ENCODE data around the gene FAM53B. TPM values are rescaled to one million over a fixed set of nuclear protein-coding genes. Genes with fewer than 3 reads are reported as not detected.

Gene FAM53B
- total RNA-seq, 3 donors from 2014 or later: 12.9 to 19.2 (median 18.2) TPM

GRCh38 chr10:124703372-124703771 is 40.8 kb downstream of the FAM53B start:
- ATAC-seq (no peak), DNase-seq (no peak)
- Mint-ChIP-seq H3K4me3 (no peak overlapping the region), H3K27me3 (ENCODE audit: low read depth) (no peaks in the 10 kb centered on the region), H3K36me3 (ENCODE audit: insufficient read depth) (peaks cover 13% of the 10 kb centered on the region), H3K9me3 (no peaks in the 10 kb centered on the region), H3K4me1 (ENCODE audit: low read depth) (peaks cover 99% of the 10 kb centered on the region)

GRCh38 chr10:124701881-124702656 is 42.1 kb downstream of the FAM53B start:
- H3K4me3 Mint-ChIP-seq: peak overlapping the region; percentile 40

GRCh38 chr10:124701435-124701834 is 42.7 kb downstream of the FAM53B start:
- Mint-ChIP-seq H3K9me3 (no peaks in the 10 kb centered on the region), H3K36me3 (ENCODE audit: insufficient read depth) (peaks cover 17% of the 10 kb centered on the region), H3K4me3 (no peak overlapping the region), H3K4me1 (ENCODE audit: low read depth) (peaks cover 100% of the 10 kb centered on the region), H3K27me3 (ENCODE audit: low read depth) (no peaks in the 10 kb centered on the region)
- no peak for DNase-seq
- ATAC-seq: no peak

More at GRCh38 chr10:124701881-124702656, 42.1 kb downstream of the FAM53B start:
- DNase-seq: peak; percentile 48
- peaks cover 100% of the 10 kb centered on the region for H3K4me1 Mint-ChIP-seq (ENCODE audit: low read depth)
- no peaks in the 10 kb centered on the region for H3K9me3 Mint-ChIP-seq
- H3K27me3 Mint-ChIP-seq (ENCODE audit: low read depth): no peaks in the 10 kb centered on the region
- peak; percentile 70 to 74 for ATAC-seq
- peaks cover 17% of the 10 kb centered on the region for H3K36me3 Mint-ChIP-seq (ENCODE audit: insufficient read depth)

- Mint-ChIP-seq H3K9me3 (no peaks in the 10 kb centered on the region), H3K4me1 (ENCODE audit: low read depth) (peaks cover 100% of the 10 kb centered on the region), H3K27me3 (ENCODE audit: low read depth) (no peaks in the 10 kb centered on the region), H3K4me3 (no peak overlapping the region), H3K36me3 (ENCODE audit: insufficient read depth) (peaks cover 15% of the 10 kb centered on the region)
- DNase-seq: no peak
- no peak for ATAC-seq
These were observed 43.2 kb downstream of the FAM53B start for GRCh38 chr10:124701038-124701365.

- ATAC-seq: no peak
These were observed 43.7 kb downstream of the FAM53B start for GRCh38 chr10:124700293-124701037.

DNA sequence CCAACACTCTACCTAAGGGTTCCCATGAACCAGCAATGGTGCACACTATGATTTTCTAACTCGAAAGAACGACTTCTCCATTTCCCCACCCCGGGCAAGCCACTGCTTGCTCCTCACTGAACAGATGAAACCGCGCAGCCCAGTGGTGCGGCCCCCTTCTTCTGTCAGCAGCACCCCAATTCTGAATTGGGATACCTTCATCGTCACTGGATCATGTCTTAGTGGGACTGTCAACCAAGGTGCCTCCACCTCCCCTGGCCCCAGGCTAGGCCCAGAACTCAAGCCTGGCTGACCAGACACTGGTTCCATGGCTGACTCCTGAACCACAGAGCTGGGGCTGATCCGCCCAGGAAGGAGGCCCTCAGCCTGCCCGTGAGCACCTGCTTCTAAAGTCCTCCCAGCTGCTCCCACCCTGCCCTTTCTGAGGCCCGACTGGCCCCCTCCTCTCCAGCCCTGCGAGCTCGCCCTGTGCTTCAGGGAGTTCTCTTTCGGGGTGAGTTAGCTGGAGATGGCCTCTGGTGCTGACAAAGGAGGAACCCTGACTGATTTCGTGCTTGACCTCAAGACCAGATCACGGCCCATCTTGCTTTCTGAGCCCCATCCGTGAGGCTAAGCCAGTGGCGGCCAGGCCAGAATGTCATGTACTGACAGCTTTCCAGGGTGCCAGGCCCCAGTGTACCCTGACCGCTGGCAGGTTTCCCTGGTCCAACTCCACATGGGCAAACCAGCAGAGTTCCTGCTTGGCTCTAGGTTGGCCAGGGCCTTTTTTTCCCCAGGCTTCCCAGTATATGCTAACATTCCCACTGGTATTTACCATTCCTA is 44.5 kb downstream of the FAM53B start:
- H3K36me3 Mint-ChIP-seq (ENCODE audit: insufficient read depth): peaks cover 20% of the 10 kb centered on the region
- H3K4me1 Mint-ChIP-seq (ENCODE audit: low read depth): peaks cover 100% of the 10 kb centered on the region
- H3K9me3 Mint-ChIP-seq: no peaks in the 10 kb centered on the region
- DNase-seq (no peak), ATAC-seq (no peak)
- H3K27me3 Mint-ChIP-seq (ENCODE audit: low read depth): no peaks in the 10 kb centered on the region
- H3K4me3 Mint-ChIP-seq: no peak overlapping the region

More at GRCh38 chr10:124700293-124701037, 43.7 kb downstream of the FAM53B start:
- Mint-ChIP-seq H3K9me3 (no peaks in the 10 kb centered on the region), H3K4me1 (ENCODE audit: low read depth) (peaks cover 100% of the 10 kb centered on the region), H3K4me3 (no peak overlapping the region), H3K27me3 (ENCODE audit: low read depth) (no peaks in the 10 kb centered on the region), H3K36me3 (ENCODE audit: insufficient read depth) (peaks cover 12% of the 10 kb centered on the region)
- DNase-seq: no peak

DNA sequence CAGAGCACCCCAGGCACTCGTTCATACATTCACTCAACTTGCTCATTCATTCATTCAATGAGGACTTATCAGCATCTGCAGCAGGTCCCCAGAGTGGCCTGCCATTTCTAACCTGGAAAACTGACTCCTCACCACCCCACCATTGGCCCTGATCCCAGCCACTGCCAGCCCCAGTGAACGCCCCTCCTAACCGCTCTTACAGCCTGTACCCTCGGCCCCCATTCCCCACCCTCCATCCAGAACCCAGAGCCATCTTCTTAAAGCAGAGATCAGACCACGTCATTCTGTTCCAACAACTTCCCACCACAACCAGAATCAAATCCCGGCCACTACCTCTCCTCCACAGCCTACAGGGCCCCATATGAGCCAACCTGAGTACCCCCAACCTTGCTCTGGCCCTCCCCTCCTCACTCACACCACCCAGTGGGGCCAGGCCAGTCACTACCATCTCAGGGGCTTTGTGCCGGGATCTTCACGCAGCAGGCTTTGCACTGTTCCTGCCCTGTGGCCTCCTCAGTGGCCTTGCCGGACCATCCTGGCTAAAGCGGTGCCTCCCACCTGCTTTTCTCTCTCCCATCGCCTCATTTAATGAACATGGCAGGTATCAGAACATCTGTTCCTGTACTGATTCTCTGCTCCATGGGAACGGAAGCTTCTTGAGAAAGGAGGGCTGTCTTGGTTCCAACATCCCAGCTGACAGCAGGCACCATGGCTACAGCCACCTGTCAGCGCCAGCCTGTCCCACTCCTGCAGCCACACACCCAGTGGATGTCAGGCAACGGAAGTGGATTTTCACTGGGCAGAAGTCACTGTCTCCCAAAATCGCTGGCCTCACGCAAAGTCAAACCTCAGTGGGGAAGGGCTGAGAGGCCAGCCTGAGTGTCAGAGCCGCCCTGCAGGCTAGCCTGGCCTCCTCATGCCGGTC is 45.4 kb downstream of the FAM53B start:
- no peak for DNase-seq
- H3K4me1 Mint-ChIP-seq (ENCODE audit: low read depth): peaks cover 100% of the 10 kb centered on the region
- no peak overlapping the region for H3K4me3 Mint-ChIP-seq
- peaks cover 27% of the 10 kb centered on the region for H3K36me3 Mint-ChIP-seq (ENCODE audit: insufficient read depth)
- ATAC-seq: no peak
- H3K9me3 Mint-ChIP-seq: no peaks in the 10 kb centered on the region
- H3K27me3 Mint-ChIP-seq (ENCODE audit: low read depth): no peaks in the 10 kb centered on the region

DNA sequence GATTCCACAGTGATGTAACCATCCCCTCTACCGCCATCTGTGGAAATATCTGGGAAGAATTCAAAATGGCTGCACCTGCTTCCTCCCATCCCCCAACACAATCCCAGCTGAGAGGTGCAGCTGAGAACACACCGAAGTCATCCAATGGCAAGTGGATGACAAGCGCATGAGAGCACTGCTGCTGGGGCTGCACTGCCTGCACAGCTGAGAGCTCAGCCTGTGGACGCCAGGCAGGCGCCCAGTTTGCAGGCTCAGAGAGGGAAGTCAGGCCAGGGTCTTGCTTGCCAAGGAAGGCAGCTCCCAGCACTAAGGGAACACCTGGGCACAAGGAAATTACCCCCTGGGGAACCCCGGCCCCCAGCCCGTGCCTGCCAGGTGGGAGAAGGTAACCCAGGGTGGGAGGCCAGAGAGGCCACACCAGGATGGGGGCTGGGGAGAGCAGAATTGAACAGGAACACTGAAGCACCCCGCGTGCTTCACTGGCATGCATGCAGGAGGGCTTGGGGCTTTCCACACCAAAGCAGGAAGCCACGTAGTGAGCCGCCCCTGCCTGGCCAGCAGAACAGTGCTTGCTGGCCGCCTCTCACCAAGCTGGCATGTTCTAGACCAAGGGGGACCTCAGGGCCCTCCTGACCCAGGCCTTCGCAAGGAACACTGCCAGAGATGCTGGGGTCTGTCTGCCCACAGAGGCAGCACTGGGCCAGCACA is 46.2 kb downstream of the FAM53B start:
- peaks cover 98% of the 10 kb centered on the region for H3K4me1 Mint-ChIP-seq (ENCODE audit: low read depth)
- H3K4me3 Mint-ChIP-seq: no peak overlapping the region

GRCh38 chr10:124697443-124697836 is 46.7 kb downstream of the FAM53B start:
- H3K9me3 Mint-ChIP-seq: no peaks in the 10 kb centered on the region
- H3K27me3 Mint-ChIP-seq (ENCODE audit: low read depth): no peaks in the 10 kb centered on the region
- no peak for ATAC-seq
- peaks cover 32% of the 10 kb centered on the region for H3K36me3 Mint-ChIP-seq (ENCODE audit: insufficient read depth)
- H3K4me3 Mint-ChIP-seq: peak overlapping the region; percentile 60
- peaks cover 93% of the 10 kb centered on the region for H3K4me1 Mint-ChIP-seq (ENCODE audit: low read depth)
- DNase-seq: no peak

More for the DNA sequence above, 46.2 kb downstream of the FAM53B start:
- H3K36me3 Mint-ChIP-seq (ENCODE audit: insufficient read depth): peaks cover 32% of the 10 kb centered on the region
- H3K9me3 Mint-ChIP-seq: no peaks in the 10 kb centered on the region
- H3K27me3 Mint-ChIP-seq (ENCODE audit: low read depth): no peaks in the 10 kb centered on the region
- peak; percentile 44 to 45 for ATAC-seq
- DNase-seq: peak; percentile 45

DNA sequence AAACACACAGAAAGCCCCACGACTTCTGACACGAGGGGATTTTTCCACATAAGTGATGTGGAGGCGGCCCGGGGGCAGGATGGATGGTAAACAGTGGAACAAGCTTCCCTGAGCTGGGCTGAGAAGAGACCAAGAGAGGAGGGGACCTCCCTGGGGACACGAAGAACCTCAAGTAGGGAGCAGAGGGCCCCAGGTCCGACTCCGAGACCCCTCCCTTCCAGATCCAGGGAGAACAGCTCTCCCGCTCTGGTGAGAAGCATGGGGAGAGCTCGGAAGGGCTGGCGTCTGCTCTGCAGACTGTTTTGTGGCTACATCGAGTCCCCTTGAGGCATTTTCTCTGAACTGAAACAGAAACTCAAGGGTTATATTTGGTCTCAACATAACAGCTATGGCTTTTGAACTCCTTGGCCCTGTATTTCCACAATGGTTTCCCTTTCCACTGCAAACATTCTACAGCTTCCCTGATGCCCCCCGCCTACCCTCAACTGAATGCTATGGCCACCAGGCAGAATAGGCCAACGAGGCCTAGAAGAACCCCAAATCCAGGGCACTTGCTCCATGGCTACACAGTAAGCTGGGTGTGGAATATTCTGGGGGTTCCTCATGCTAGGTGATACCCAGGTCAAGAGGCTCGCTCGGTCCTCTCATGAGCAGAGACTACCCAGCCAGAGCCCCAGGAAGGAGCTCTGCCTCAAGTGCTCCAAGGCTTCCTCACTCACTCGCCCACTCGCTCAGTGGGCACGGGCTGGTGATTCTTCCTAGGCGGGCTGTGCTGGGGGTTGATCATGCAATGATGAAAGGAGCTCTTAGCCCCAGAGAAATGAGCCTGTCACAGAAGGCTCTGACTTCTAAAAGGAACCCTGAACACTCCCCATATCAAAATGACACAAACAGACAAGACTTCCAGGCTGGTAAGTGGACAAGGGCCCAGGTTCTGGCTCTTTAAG is 47.5 kb downstream of the FAM53B start:
- Mint-ChIP-seq H3K36me3 (ENCODE audit: insufficient read depth) (peaks cover 31% of the 10 kb centered on the region), H3K4me1 (ENCODE audit: low read depth) (peaks cover 87% of the 10 kb centered on the region), H3K9me3 (no peaks in the 10 kb centered on the region), H3K4me3 (peak overlapping the region; percentile 60), H3K27me3 (ENCODE audit: low read depth) (no peaks in the 10 kb centered on the region)
- DNase-seq (peak; percentile 40), ATAC-seq (peak; percentile 72 to 77)

DNA sequence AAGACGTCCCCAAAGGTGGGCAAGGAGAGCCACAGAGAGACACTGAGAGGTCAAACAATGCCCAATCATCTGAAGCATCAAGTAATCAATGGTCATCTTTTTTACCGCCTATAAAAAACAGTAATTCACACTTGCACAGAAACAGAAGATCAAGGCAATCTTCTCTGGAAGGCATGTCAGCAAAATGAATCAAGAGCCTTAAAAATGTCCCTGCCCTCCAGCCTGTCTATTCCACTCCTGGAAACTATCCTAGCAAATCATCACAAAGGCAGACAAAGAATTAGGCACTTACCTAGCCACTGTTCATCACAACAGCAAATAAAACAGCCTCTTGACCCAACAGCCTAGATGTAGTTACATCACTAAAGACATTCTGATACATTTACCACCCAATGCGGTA is 48.9 kb downstream of the FAM53B start:
- DNase-seq (no peak), ATAC-seq (no peak)
- Mint-ChIP-seq H3K4me1 (ENCODE audit: low read depth) (peaks cover 79% of the 10 kb centered on the region), H3K27me3 (ENCODE audit: low read depth) (no peaks in the 10 kb centered on the region), H3K4me3 (peak overlapping the region; percentile 31), H3K9me3 (no peaks in the 10 kb centered on the region), H3K36me3 (ENCODE audit: insufficient read depth) (peaks cover 31% of the 10 kb centered on the region)

DNA sequence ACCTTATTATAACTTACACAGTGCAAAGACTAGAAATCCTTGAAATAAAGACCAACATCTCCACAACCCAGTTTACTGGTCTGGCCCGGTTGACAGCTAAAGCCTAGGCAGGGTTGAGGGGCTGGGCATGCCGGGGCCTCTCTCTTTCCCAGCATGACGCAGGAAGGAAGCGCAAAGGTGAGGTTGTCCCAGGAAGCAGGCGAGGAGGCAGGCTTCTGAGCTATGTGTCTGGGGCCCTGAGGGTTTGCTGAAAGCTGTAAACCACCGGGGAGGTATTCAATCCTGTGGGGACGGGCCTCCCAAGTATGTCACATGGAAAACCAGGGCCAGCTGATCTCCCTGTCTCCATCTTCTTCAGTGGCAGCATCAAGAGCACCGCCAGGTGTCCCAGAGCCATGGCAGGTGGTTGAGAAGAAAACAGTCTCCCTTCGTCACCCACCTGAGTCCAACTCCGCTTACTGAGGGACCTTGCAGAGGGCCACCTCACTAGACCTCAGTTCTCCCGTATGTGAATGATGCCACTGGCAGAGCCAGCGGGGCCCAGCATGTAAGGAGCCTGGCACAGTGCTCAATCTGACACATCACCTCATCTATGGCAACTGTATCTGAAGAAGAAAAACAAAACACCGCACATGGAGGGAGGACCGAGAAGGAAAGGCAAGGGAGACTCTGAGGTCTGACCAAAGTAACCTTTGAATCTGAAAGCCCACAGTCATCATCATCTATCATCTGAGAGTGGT is 49.5 kb downstream of the FAM53B start:
- H3K27me3 Mint-ChIP-seq (ENCODE audit: low read depth): no peaks in the 10 kb centered on the region
- peak overlapping the region; percentile 41 for H3K4me3 Mint-ChIP-seq
- peaks cover 79% of the 10 kb centered on the region for H3K4me1 Mint-ChIP-seq (ENCODE audit: low read depth)
- DNase-seq: no peak
- H3K9me3 Mint-ChIP-seq: no peaks in the 10 kb centered on the region
- ATAC-seq: no peak
- H3K36me3 Mint-ChIP-seq (ENCODE audit: insufficient read depth): peaks cover 33% of the 10 kb centered on the region

Data from activated T-cell treated with anti-CD3 and anti-CD28 coated beads, Interleukin-2, amount 50 U/mL, for 4 hours (primary cell).